ENCODE measurements around the gene MAPK10. TPM values are rescaled to one million over a fixed set of nuclear protein-coding genes. Genes with fewer than 3 reads are reported as not detected.

The MAPK10 gene
- total and polyA plus RNA-seq, 10 of the 15 experiments (the other 5 are each of a cell fraction or from before 2014, with no cell fraction given): 1.1 to 4.2 (median 2.4) TPM

GRCh38 chr4:86389664-86390063 is 29.8 kb upstream of the MAPK10 start:
- Histone ChIP-seq H3K9ac (ENCODE audit: control insufficient read depth, insufficient read depth, low read length) (no peak overlapping the region), H3K4me1 (ENCODE audit: control insufficient read depth, insufficient read depth, low read length) (no peaks in the 10 kb centered on the region), H4K20me1 (ENCODE audit: control insufficient read depth, insufficient read depth) (no peaks in the 10 kb centered on the region), H3K4me2 (ENCODE audit: control insufficient read depth, insufficient read depth) (no peak overlapping the region), H2AFZ (ENCODE audit: control insufficient read depth, low read depth, low read length) (no peak overlapping the region), H3K27me3 (replicated peaks in 1 of 2; ENCODE audit: control insufficient read depth in 2 of 2, insufficient read depth in 2 of 2, low read length in 1 of 2) (no peaks in the 10 kb centered on the region), H3K4me3 (no peak overlapping the region), H3K36me3 (ENCODE audit: control insufficient read depth in 2 of 2, insufficient read depth in 2 of 2, low read length in 1 of 2) (no peaks in the 10 kb centered on the region), H3K9me3 (replicated peaks; ENCODE audit: control insufficient read depth, insufficient read depth, low read length) (no peaks in the 10 kb centered on the region), H3K27ac (ENCODE audit: control insufficient read depth, insufficient read depth) (no peak overlapping the region), H3K79me2 (ENCODE audit: control insufficient read depth, insufficient read depth, low read length) (no peaks in the 10 kb centered on the region)
- ChIA-PET SMC1A (ENCODE audit: uncharacterized antibody, unreplicated experiment) (no interaction called here), POLR2A (no interaction called here), CTCF (no interaction called here), RAD21 (ENCODE audit: unreplicated experiment) (no interaction called here)
- intact Hi-C loops (cut with micrococcal nuclease; ENCODE audit: unreplicated experiment): no loop called here
- no peak for FAIRE-seq
- DNase-seq (ENCODE audit: low read depth, low spot score): no peak
- in situ Hi-C loops (cut with MboI): no loop called here
- TF ChIP-seq NBN (IDR thresholded peaks at IDR 0.05) (no peak), NFIC (IDR thresholded peaks at IDR 0.05; ENCODE audit: low read depth, low read length) (no peak), ATF7 (IDR thresholded peaks at IDR 0.05; ENCODE audit: low read depth) (no peak), IRF4 (IDR thresholded peaks at IDR 0.05; ENCODE audit: low read depth, low read length) (no peak), ZBTB33 (IDR thresholded peaks at IDR 0.05) (no peak), ZZZ3 (IDR thresholded peaks at IDR 0.05; ENCODE audit: control insufficient read depth, insufficient read length, low read depth) (no peak), EGR1 (IDR thresholded peaks at IDR 0.05; ENCODE audit: borderline replicate concordance in 1 of 2, low read depth in 2 of 2, low read length in 2 of 2) (no peak)
- WGBS (ENCODE audit: insufficient coverage, insufficient replicate concordance, low lambda C conversion rate, missing lambda C conversion rate): 0% methylated on average over 1 of the region's 1 CpG
- no TSS peak for BruUV-seq (replicated peaks)
- ATAC-seq: no peak

GRCh38 chr4:86388252-86388651 is 28.4 kb upstream of the MAPK10 start:
- H3K4me2 ChIP-seq (ENCODE audit: control insufficient read depth, insufficient read depth): no peak overlapping the region

More at GRCh38 chr4:86388252-86388651, 28.4 kb upstream of the MAPK10 start:
- RAD21 ChIA-PET (ENCODE audit: unreplicated experiment): no interaction called here
- Histone ChIP-seq H3K4me1 (ENCODE audit: control insufficient read depth, insufficient read depth, low read length) (no peaks in the 10 kb centered on the region), H3K79me2 (ENCODE audit: control insufficient read depth, insufficient read depth, low read length) (no peaks in the 10 kb centered on the region), H3K27ac (ENCODE audit: control insufficient read depth, insufficient read depth) (no peak overlapping the region), H4K20me1 (ENCODE audit: control insufficient read depth, insufficient read depth) (no peaks in the 10 kb centered on the region), H3K9ac (ENCODE audit: control insufficient read depth, insufficient read depth, low read length) (no peak overlapping the region), H3K4me3 (no peak overlapping the region), H3K36me3 (ENCODE audit: control insufficient read depth in 2 of 2, insufficient read depth in 2 of 2, low read length in 1 of 2) (no peaks in the 10 kb centered on the region), H3K27me3 (replicated peaks in 1 of 2; ENCODE audit: control insufficient read depth in 2 of 2, insufficient read depth in 2 of 2, low read length in 1 of 2) (no peaks in the 10 kb centered on the region), H2AFZ (ENCODE audit: control insufficient read depth, low read depth, low read length) (no peak overlapping the region), H3K9me3 (replicated peaks; ENCODE audit: control insufficient read depth, insufficient read depth, low read length) (no peaks in the 10 kb centered on the region)
- FAIRE-seq (no peak), ATAC-seq (no peak), DNase-seq (ENCODE audit: low read depth, low spot score) (no peak)
- SMC1A ChIA-PET (ENCODE audit: uncharacterized antibody, unreplicated experiment): no interaction called here
- POLR2A ChIA-PET: no interaction called here
- BruUV-seq (replicated peaks): no TSS peak
- CTCF ChIA-PET: interaction anchor here (1.7 kb wide), 1 partner anchor 110 kb away, joined by 3 read pairs; no protein-coding TSS in a partner anchor
- 29% methylated on average over 1 of the region's 1 CpG for WGBS (ENCODE audit: insufficient coverage, insufficient replicate concordance, low lambda C conversion rate, missing lambda C conversion rate)
- TF ChIP-seq, protein P1, sequence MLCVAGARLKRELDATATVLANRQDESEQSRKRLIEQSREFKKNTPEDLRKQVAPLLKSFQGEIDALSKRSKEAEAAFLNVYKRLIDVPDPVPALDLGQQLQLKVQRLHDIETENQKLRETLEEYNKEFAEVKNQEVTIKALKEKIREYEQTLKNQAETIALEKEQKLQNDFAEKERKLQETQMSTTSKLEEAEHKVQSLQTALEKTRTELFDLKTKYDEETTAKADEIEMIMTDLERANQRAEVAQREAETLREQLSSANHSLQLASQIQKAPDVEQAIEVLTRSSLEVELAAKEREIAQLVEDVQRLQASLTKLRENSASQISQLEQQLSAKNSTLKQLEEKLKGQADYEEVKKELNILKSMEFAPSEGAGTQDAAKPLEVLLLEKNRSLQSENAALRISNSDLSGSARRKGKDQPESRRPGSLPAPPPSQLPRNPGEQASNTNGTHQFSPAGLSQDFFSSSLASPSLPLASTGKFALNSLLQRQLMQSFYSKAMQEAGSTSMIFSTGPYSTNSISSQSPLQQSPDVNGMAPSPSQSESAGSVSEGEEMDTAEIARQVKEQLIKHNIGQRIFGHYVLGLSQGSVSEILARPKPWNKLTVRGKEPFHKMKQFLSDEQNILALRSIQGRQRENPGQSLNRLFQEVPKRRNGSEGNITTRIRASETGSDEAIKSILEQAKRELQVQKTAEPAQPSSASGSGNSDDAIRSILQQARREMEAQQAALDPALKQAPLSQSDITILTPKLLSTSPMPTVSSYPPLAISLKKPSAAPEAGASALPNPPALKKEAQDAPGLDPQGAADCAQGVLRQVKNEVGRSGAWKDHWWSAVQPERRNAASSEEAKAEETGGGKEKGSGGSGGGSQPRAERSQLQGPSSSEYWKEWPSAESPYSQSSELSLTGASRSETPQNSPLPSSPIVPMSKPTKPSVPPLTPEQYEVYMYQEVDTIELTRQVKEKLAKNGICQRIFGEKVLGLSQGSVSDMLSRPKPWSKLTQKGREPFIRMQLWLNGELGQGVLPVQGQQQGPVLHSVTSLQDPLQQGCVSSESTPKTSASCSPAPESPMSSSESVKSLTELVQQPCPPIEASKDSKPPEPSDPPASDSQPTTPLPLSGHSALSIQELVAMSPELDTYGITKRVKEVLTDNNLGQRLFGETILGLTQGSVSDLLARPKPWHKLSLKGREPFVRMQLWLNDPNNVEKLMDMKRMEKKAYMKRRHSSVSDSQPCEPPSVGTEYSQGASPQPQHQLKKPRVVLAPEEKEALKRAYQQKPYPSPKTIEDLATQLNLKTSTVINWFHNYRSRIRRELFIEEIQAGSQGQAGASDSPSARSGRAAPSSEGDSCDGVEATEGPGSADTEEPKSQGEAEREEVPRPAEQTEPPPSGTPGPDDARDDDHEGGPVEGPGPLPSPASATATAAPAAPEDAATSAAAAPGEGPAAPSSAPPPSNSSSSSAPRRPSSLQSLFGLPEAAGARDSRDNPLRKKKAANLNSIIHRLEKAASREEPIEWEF (IDR thresholded peaks at IDR 0.05; ENCODE audit: insufficient replicate concordance, low read depth, low read length): no peak
- TF ChIP-seq MXI1 (IDR thresholded peaks at IDR 0.05; ENCODE audit: low read depth, low read length) (no peak), IKZF1 (conservative IDR thresholded peaks at IDR 0.05) (no peak)
- intact Hi-C loops (cut with micrococcal nuclease; ENCODE audit: unreplicated experiment): no loop called here
- in situ Hi-C loops (cut with MboI): no loop called here

Data from GM12878 (cell line).